Kidney (tissue), 22 donors: Measurements from ENCODE around the gene SCCPDH. TPM values are rescaled to one million over a fixed set of nuclear protein-coding genes. Genes with fewer than 3 reads are reported as not detected.

ENCODE experiments used
- DNase-seq, 5 donors: peaks; one replicate each; pipeline ENCODE4 v3.0.0-alpha.2; 2013 to 2020
- FAIRE-seq: peaks from 2 replicates; lab custom pipeline; 2012; peaks lifted over from hg19 to GRCh38; lab: Jason Lieb, UNC
- H3K27ac ChIP-seq, 2 donors: one replicate each; pipeline ENCODE4 v1.7.0; 2013; ENCODE audit warnings: low read depth in 2 of 2, low read length in 2 of 2, inconsistent platforms in 1 of 2
- H3K27me3 ChIP-seq: one replicate; pipeline ENCODE4 v1.7.1; 2013; ENCODE audit warnings: low read length, inconsistent platforms; ENCODE audit not compliant: control insufficient read depth, insufficient read depth
- H3K36me3 ChIP-seq, 3 donors: one replicate each; pipeline versions ENCODE4 v1.7.0 to v1.7.1; 2013; ENCODE audit warnings: low read length in 3 of 3, control low read depth in 1 of 3, inconsistent platforms in 1 of 3; ENCODE audit not compliant: insufficient read depth in 3 of 3, control insufficient read depth in 2 of 3
- H3K4me1 ChIP-seq, 3 donors: one replicate each; pipeline versions ENCODE4 v1.7.0 to v1.7.1; 2013; ENCODE audit warnings: low read length in 3 of 3, inconsistent platforms in 1 of 3, low read depth in 1 of 3; ENCODE audit not compliant: control insufficient read depth in 2 of 3, insufficient read depth in 2 of 3
- H3K4me3 ChIP-seq, 3 donors: one replicate each; pipeline versions ENCODE4 v1.7.0 to v1.8.1; 2013; ENCODE audit warnings: low read length in 3 of 3, control low read depth in 1 of 3, inconsistent platforms in 1 of 3
- H3K9ac ChIP-seq, 3 donors: one replicate each; pipeline versions ENCODE4 v1.7.0 to v1.7.1; 2013; ENCODE audit warnings: low read length in 3 of 3, control low read depth in 1 of 3, inconsistent platforms in 1 of 3
- H3K9me3 ChIP-seq, 3 donors: one replicate each; pipeline versions ENCODE4 v1.7.0 to v1.7.1; 2013; ENCODE audit warnings: low read length in 3 of 3, control low read depth in 1 of 3, inconsistent platforms in 1 of 3; ENCODE audit not compliant: control insufficient read depth in 2 of 3, insufficient read depth in 1 of 3
- intact Hi-C: fragments of 100-400 bp; cut with DNase I; formaldehyde crosslinking; loops from one replicate; pipeline ENCODE4 v1.11.1; 2022
- long read RNA-seq, 10 donors: library from polyadenylated mRNA in 1 of 10; unstranded in 1 of 10; transcript quantifications; one replicate each; pipeline ENCODE4 v2.0.0 and lab custom pipeline, GENCODE V29; 2021 to 2026
- polyA plus RNA-seq: library from polyadenylated mRNA; stranded (reverse); fragments of 350-450 nt; fragmentation: Illumina TruSeq; extraction: RNeasy Lipid Tissue Mini Kit (QIAGEN cat#74804); gene quantifications from one replicate; pipeline ENCODE4 v1.2.3, GENCODE V29; 2014; ENCODE audit warnings: low read depth, low replicate concordance; ENCODE audit not compliant: insufficient read depth
- total RNA-seq: library from RNA; stranded (reverse); fragmentation: NEBNext Ultra II Directional; extraction: Animal tissue kit (Norgen Biotek cat#: 25700); gene quantifications from one replicate; pipeline ENCODE4 v1.2.1, GENCODE V29; 2021
- TF ChIP-seq, protein P1 (sequence below): IDR thresholded peaks from 3 replicates; pipeline ENCODE4 v1.5.1; 2012; ENCODE audit warnings: mild to moderate bottlenecking, moderate library complexity, borderline replicate concordance; ENCODE audit not compliant: insufficient read depth; ENCODE audit errors: extremely low read depth
- donor health status: control.
- donor health status: control.
- donor health status: control.
- donor health status: control.
- donor health status: control.
- donor health status: DM: yes; HTN: yes; CAD: no.
- donor health status: Normal renal cell carcinoma (clear cell type).

The SCCPDH gene
- total RNA-seq, result 37.2 TPM
- polyA plus RNA-seq, result 48.6 TPM
- long read RNA-seq, donor 1, transcript SCCPDH-201 (12 exons, 2,503 nt), result major isoform, 28 of 34 reads
- long read RNA-seq, donor 1, partial matches to known transcripts, result 6 of 34 reads
- long read RNA-seq, donor 1, other reads (novel, unspliced or antisense), result 0 of 34 reads
- long read RNA-seq, donor 2, transcript SCCPDH-201 (12 exons, 2,503 nt), result major isoform, 32 of 39 reads
- long read RNA-seq, donor 2, partial matches to known transcripts, result 7 of 39 reads
- long read RNA-seq, donor 2, other reads (novel, unspliced or antisense), result 0 of 39 reads
- long read RNA-seq, donor 3, transcript SCCPDH-201 (12 exons, 2,503 nt), result major isoform, 25 of 32 reads
- long read RNA-seq, donor 3, partial matches to known transcripts, result 7 of 32 reads
- long read RNA-seq, donor 3, other reads (novel, unspliced or antisense), result 0 of 32 reads
- long read RNA-seq, donor 4, transcript SCCPDH-201 (12 exons, 2,503 nt), result major isoform, 34 of 42 reads
- long read RNA-seq, donor 4, partial matches to known transcripts, result 8 of 42 reads
- long read RNA-seq, donor 4, other reads (novel, unspliced or antisense), result 0 of 42 reads
- long read RNA-seq, donor 5, result 0 reads
- long read RNA-seq, donor 6, transcript SCCPDH-201 (12 exons, 2,503 nt), result major isoform, 57 of 93 reads
- long read RNA-seq, donor 6, partial matches to known transcripts, result 36 of 93 reads
- long read RNA-seq, donor 6, other reads (novel, unspliced or antisense), result 0 of 93 reads
- long read RNA-seq, donor 7, transcript SCCPDH-201 (12 exons, 2,503 nt), result major isoform, 58 of 72 reads
- long read RNA-seq, donor 7, partial matches to known transcripts, result 7 of 72 reads
- long read RNA-seq, donor 7, other reads (novel, unspliced or antisense), result 7 of 72 reads
- long read RNA-seq, donor 8, transcript SCCPDH-201 (12 exons, 2,503 nt), result major isoform, 21 of 32 reads
- long read RNA-seq, donor 8, partial matches to known transcripts, result 11 of 32 reads
- long read RNA-seq, donor 8, other reads (novel, unspliced or antisense), result 0 of 32 reads
- long read RNA-seq, donor 9, transcript SCCPDH-201 (12 exons, 2,503 nt), result major isoform, 15 of 32 reads
- long read RNA-seq, donor 9, partial matches to known transcripts, result 17 of 32 reads
- long read RNA-seq, donor 9, other reads (novel, unspliced or antisense), result 0 of 32 reads
- long read RNA-seq, donor 10, transcript SCCPDH-201 (12 exons, 2,503 nt), result major isoform, 23 of 31 reads
- long read RNA-seq, donor 10, partial matches to known transcripts, result 8 of 31 reads
- long read RNA-seq, donor 10, other reads (novel, unspliced or antisense), result 0 of 31 reads

DNA sequence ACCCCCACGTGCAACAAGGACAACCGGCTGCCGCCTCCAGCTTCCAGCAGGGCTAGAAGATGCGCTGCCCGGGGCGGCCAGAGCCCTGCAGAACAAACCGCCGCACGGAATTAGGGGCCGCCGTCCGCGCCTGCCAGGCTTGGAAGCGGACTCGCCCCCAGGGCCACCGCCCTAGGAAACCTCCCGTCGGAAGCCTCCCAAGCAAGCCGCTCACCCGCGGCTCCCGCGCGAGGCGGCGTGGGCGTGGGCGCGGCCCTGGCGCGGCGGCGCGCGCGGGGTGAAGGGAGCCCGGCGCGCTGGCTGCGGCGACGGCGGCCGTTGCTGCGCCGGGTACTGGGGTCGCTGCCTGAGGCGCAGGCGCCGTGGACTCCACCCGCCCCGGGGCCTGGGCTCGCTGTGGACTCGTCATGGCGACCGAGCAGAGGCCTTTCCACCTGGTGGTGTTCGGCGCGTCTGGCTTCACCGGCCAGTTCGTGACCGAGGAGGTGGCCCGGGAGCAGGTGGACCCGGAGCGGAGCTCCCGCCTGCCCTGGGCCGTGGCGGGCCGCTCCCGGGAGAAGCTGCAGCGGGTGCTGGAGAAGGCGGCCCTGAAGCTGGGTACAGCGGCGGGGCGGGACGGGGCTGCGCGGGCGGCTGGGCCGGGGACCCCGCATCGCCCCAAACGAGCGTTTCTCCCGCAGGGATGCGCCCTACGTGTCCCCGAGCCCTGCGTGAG, at the start of gene SCCPDH:
Gene SCCPDH (plus strand): TSS at position 394 of the 715 bp plus-strand sequence. CDS start 14 bp downstream, at position 408.
- TF ChIP-seq, protein P1, sequence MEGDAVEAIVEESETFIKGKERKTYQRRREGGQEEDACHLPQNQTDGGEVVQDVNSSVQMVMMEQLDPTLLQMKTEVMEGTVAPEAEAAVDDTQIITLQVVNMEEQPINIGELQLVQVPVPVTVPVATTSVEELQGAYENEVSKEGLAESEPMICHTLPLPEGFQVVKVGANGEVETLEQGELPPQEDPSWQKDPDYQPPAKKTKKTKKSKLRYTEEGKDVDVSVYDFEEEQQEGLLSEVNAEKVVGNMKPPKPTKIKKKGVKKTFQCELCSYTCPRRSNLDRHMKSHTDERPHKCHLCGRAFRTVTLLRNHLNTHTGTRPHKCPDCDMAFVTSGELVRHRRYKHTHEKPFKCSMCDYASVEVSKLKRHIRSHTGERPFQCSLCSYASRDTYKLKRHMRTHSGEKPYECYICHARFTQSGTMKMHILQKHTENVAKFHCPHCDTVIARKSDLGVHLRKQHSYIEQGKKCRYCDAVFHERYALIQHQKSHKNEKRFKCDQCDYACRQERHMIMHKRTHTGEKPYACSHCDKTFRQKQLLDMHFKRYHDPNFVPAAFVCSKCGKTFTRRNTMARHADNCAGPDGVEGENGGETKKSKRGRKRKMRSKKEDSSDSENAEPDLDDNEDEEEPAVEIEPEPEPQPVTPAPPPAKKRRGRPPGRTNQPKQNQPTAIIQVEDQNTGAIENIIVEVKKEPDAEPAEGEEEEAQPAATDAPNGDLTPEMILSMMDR, result no peak
- Histone ChIP-seq H3K4me1 (peaks cover 0 to 4% (median 3%) of the 10 kb centered on the region in 3 donors), H3K27me3 (no peaks in the 10 kb centered on the region), H3K36me3 (peaks cover 3 to 6% (median 6%) of the 10 kb centered on the region in 3 donors), H3K27ac (peak within 1 kb of the TSS; percentile 57 to 78), H3K4me3 (peak within 1 kb of the TSS; percentile 86 to 92 (median 88)), H3K9ac (peak within 1 kb of the TSS; percentile 60 to 80 (median 67)), H3K9me3 (no peaks in the 10 kb centered on the region)
- DNase-seq (peak; percentile 86 to 92 (median 89)), FAIRE-seq (no peak)
- intact Hi-C loops, result no loop called here

DNA sequence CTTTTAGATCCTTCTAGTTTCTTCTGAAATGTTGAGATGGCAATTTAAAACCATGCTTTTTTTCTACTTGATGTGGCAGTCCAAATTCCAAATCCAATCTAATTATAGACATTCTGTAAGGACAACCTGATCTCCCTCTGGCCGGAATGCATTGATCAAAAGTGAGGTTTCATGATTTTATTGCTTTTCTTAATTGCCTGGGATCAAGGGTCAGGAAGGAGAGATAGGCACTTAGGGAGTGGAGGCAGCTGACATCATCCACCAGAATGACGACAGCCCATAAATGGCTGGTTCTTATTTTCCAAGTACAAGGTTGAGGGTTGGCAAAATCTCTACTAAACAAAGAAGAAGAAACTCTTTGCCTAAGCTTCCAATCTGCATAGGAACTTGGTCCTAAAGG, 46.4 kb upstream of the SCCPDH start:
- H3K27ac ChIP-seq, result no peak overlapping the region
- intact Hi-C loops, result no loop called here
- no peak overlapping the region for H3K9ac ChIP-seq
- H3K4me1 ChIP-seq, result peaks cover 0 to 10% (median 4%) of the 10 kb centered on the region in 3 donors
- no peaks in the 10 kb centered on the region for H3K36me3 ChIP-seq
- no peak overlapping the region for H3K4me3 ChIP-seq
- no peak for FAIRE-seq
- TF ChIP-seq, protein P1, result no peak
- no peaks in the 10 kb centered on the region for H3K27me3 ChIP-seq
- DNase-seq, result peak in 3 of 5 donors; percentile 38 to 78 (median 78)
- no peaks in the 10 kb centered on the region for H3K9me3 ChIP-seq
